NCI-H2081 (cell line): ENCODE results near the gene CLIC1.

Experiments
- DNase-seq, 2 experiments: peaks; one replicate each; lab custom pipeline; 2025; lab: John Stamatoyannopoulos, UW

The CLIC1 gene

GRCh38 chr6:31768363-31769257, 32.3 kb upstream of the CLIC1 start:
- DNase-seq, result no peak

- no peak for DNase-seq
Measured at GRCh38 chr6:31767096-31767645, 30.8 kb upstream of the CLIC1 start.

- no peak for DNase-seq
Measured at GRCh38 chr6:31765910-31766794, 29.8 kb upstream of the CLIC1 start.

- DNase-seq, result no peak
Measured at GRCh38 chr6:31765559-31765909, 29.2 kb upstream of the CLIC1 start.

DNA sequence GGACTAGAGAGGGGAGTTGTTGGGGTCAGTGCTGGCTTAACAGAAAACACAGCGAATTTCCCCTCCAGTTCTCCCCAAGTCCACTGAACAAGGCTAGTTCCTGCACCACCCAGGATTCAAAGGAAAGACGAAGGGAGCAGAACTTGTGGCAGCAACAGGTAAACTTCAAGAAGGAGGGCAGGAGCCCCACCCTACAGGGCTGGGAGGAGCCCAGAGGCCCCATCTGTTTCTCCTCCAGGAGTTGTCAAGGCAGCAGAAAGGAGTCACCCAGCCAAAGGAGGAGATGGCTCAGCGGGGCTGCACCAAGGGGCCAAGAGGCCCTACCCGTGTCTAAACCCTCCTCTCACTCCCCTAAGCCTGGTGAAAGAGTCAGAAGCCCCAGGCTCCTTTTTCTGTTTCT, 27.9 kb upstream of the CLIC1 start:
- DNase-seq, result no peak

GRCh38 chr6:31763619-31763940, 27.2 kb upstream of the CLIC1 start:
- no peak for DNase-seq

DNA sequence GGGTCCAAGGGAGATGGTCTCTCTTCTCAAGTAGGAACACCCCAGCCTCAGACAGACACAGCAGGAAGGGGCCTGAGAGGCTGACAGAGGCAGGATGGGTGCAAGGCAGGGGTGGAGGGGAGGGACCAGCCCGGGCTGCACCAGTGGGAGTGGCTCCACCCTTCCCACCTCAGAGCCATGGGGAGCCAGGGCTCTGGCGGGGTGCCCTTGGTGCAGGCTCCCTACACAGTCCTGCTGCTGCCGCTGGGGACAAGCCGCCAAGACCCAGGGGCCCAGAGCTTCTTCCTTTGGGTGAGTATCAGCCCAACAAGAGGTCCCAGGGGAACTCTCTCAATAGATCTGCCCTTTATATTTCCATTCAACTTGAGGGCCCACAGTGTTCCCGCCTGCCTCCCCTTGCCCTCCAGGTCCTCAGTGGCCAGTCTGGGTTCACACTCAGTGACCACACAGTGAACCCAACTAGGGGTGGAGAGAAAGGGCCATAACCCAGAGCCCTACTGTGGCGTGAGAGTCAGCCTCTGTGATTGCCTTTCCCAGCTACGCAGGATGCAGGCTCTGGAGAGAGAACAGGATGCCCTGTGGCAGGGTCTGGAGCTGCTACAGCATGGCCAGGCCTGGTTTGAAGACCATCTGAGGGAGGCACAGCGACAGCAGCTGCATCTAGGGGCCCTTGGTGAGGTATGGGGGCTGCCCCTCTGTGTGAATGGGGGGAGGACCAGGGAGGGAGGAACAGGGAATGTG, 26.7 kb upstream of the CLIC1 start:
- no peak for DNase-seq

GRCh38 chr6:31762356-31762755, 26.0 kb upstream of the CLIC1 start, which contains the start of gene SAPCD1:
TSS of gene SAPCD1 (plus strand) at chr6:31762656. CDS start at chr6:31763055, 399 bp downstream.
- no peak for DNase-seq

GRCh38 chr6:31761343-31761742, 25.0 kb upstream of the CLIC1 start:
- DNase-seq, result no peak

GRCh38 chr6:31760790-31761189, 24.5 kb upstream of the CLIC1 start:
- no peak for DNase-seq

DNA sequence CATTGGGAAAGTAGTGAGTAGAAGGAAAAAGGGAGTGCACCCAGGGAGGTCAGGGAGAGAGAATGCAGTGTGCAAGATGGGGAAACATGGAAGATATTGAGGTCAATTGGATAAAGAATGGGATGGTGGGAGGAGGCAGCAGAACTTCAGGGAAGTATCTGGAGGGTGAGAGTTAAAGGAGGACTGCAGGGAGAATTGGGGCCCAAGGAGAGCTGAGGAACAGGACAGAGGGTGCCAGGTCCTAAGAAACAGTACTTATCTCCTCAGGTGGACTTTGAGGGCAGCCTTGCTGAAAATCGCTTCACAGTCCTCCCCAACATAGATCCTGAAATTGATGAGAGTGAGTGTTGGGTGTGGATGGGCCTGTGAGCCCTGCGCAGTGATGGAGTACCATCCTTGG, 22.0 kb upstream of the CLIC1 start:
- DNase-seq, result no peak

GRCh38 chr6:31752739-31753319, 16.5 kb upstream of the CLIC1 start:
- DNase-seq, result no peak

DNA sequence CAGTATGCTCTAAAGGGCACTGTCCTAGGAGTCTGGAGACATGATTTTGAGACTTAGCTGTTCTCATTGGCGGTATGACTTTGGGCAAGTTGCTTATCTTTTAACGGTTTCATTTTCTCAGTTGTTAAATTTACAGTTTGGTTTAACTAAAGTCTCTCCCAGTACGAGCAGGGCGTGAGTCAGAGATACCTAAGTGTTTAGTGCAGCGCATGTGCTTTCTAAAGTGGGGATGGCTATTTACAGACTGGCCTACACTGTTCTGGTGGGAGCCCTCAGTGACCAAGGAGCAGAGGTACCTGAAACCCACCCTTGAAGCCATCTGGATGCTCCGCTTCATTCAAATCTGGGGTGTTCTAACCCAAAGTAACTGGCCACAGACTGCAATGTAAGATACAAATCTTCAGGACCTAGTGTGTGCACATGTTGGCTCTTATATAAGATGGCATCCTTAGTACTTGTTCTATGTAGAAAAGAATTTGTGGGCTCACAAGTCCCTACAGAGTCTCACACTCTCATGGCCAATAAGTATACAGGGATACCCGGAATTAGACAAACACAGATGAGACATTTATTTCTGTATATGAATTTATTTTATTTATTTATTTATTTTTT, 14.2 kb upstream of the CLIC1 start:
- DNase-seq, result no peak

GRCh38 chr6:31749301-31750036, 13.1 kb upstream of the CLIC1 start:
- DNase-seq, result no peak

DNA sequence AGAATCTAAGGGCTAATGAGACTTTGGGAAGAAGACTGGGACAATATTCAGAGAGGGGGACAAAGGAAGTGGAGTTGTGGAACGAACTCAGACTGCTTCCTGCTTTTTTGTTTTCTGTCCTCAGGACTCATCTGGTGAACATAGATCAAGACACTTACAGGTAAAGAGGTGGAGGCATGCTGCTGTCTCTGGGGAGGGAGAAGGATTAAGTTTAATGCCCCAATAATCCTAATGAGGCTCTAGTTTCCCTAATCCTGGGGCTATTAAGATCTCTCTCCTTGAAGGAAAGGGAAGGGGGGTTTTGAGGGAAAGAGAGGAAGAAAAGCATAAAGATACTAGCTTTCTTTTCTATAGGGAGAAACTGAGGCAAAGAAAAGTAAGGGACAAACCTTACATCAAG, 8.1 kb upstream of the CLIC1 start:
- no peak for DNase-seq

- no peak for DNase-seq
Measured at GRCh38 chr6:31742894-31743293, 6.6 kb upstream of the CLIC1 start.

DNA sequence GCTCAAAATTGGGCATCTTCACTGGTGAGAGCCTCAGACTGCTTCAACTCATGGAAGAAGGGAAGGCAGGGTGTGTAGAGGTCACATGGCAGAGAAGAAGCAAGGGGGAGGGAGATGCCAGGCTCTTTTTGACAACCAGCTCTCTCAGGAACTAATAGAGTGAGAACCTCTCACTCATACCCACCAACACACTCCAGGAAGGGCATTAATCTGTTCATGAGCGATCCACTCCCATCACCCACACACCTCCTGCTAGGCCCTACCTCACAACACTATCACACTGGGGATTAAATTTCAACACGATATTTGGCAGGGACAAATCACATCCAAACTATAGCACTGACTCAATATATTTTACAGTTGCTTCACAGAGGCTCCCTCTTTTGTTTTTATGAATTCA, 5.5 kb upstream of the CLIC1 start:
- DNase-seq, result no peak

- no peak for DNase-seq
Measured at GRCh38 chr6:31740397-31741223, 4.3 kb upstream of the CLIC1 start.

DNA sequence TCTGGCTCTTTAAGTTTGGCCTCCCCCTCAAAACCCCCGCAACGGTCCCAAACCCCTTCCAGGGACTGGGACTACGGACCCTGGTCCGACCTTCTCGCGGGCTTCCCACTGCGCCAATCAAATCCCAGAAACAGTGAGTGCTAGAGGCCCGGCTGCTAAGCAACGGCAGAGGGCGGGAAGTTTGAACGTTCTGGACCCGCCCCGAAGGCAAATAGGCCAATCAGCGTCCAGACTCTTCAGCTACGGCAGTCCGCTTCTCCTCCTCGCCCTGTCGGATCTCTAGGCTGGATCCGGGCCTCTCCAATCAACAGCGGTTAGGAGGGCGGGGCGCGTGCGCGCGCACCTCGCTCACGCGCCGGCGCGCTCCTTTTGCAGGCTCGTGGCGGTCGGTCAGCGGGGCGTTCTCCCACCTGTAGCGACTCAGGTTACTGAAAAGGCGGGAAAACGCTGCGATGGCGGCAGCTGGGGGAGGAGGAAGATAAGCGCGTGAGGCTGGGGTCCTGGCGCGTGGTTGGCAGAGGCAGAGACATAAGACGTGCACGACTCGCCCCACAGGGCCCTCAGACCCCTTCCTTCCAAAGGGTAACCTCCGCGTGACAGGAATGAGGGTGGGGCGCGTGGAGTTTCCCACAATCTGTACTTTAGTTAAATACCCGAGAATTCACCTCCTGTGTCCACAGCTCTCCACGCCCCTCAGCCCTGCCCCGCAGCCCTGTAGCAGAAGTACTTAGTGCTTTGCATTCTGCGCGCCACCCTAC, 3.5 kb upstream of the CLIC1 start, which contains the start of gene MSH5:
TSS of gene MSH5 (plus strand) at position 367 of the 758 bp plus-strand sequence. CDS start 462 bp downstream, outside the sequence.
- peak; percentile 98 to 99 for DNase-seq
